A549 (cell line): ENCODE measurements around the gene B3GAT1. TPM values are rescaled to one million over a fixed set of nuclear protein-coding genes. Genes with fewer than 3 reads are reported as not detected.

Experiments
- ATAC-seq, 2 experiments: fragments of 200-7000 bp in 1 of 2; fragments of >200 bp in 1 of 2; cut with Nextera tagmentation in 1 of 2; cut with Tn5 transposase in 1 of 2; 3 replicates each; pipeline versions ENCODE4 v1.8.0 to v1.9.1; 2018 to 2020; ENCODE audit warnings: mild to moderate bottlenecking in 1 of 2, moderate library complexity in 1 of 2
- CTCF ChIA-PET: fragments of 300-600 bp; sonication (Branson Sonifier 250); formaldehyde crosslinking; extraction: SDS; loops from one replicate; lab custom pipeline; 2021; ENCODE audit warnings: antibody characterized with exemption, inconsistent platforms; lab: Yijun Ruan, JAX
- POLR2A ChIA-PET: fragments of 350-600 bp; formaldehyde crosslinking; extraction: SDS; loops from one replicate; lab custom pipeline; 2021; ENCODE audit warnings: antibody characterized with exemption, inconsistent platforms; lab: Yijun Ruan, JAX
- DNase-seq, 2 experiments: peaks; one replicate each; pipeline versions ENCODE4 v3.0.0 to v3.0.0-alpha.2; 2011 to 2016; ENCODE audit warnings: low read depth in 1 of 2, low spot score in 1 of 2
- FAIRE-seq: peaks from 2 replicates; lab custom pipeline; 2011; peaks lifted over from hg19 to GRCh38; lab: Jason Lieb, UNC
- H3K27ac ChIP-seq, 2 experiments: fragments of >200 bp; sonication (Bioruptor Twin); formaldehyde crosslinking; 3 replicates each; pipeline ENCODE4 v1.5.1; 2016 to 2017
- H3K4me1 ChIP-seq: fragments of >200 bp; sonication (Bioruptor Twin); formaldehyde crosslinking; 3 replicates; pipeline ENCODE4 v1.6.1; 2016
- H3K4me2 ChIP-seq: fragments of >200 bp; sonication (Bioruptor Twin); formaldehyde crosslinking; 3 replicates; pipeline ENCODE4 v1.6.1; 2016
- H3K4me3 ChIP-seq: fragments of >200 bp; sonication (Bioruptor Twin); formaldehyde crosslinking; 3 replicates; pipeline ENCODE4 v1.5.1; 2016
- H3K9me3 ChIP-seq: fragments of >200 bp; sonication (Bioruptor Twin); formaldehyde crosslinking; 3 replicates; pipeline ENCODE4 v1.6.1; 2016
- CHD4 ChIP-seq: fragments of 200-600 bp; sonication (generic); IDR thresholded peaks from 2 replicates; pipeline ENCODE4 v1.6.1; 2016; ENCODE audit warnings: antibody characterized with exemption, mild to moderate bottlenecking, borderline replicate concordance
- EHF ChIP-seq: fragments of 250-450 bp; sonication (Bioruptor Pico); IDR thresholded peaks from 2 replicates; pipeline ENCODE4 v1.5.0; 2020; ENCODE audit warnings: mild to moderate bottlenecking
- EP300 ChIP-seq, 2 experiments: fragments of >200 bp; sonication (Bioruptor Twin); formaldehyde crosslinking; IDR thresholded peaks; 2 replicates in 1 of 2; 3 replicates in 1 of 2; pipeline ENCODE4 v1.6.1; 2016 to 2017
- FOSB ChIP-seq: fragments of 250-450 bp; sonication (Bioruptor Pico); IDR thresholded peaks from 2 replicates; pipeline ENCODE4 v1.5.0; 2020; ENCODE audit warnings: mild to moderate bottlenecking, moderate library complexity
- FOSL2 ChIP-seq, 2 experiments: fragments of 450-650 bp in 1 of 2; fragments of >200 bp in 1 of 2; sonication (Bioruptor Twin) in 1 of 2; formaldehyde crosslinking; IDR thresholded peaks; 2 replicates each; pipeline versions ENCODE4 v1.5.0 to v1.6.1; 2016 to 2020; ENCODE audit warnings: mild to moderate bottlenecking in 1 of 2, moderate library complexity in 1 of 2
- GATA3 ChIP-seq: IDR thresholded peaks from 2 replicates; pipeline ENCODE4 v1.6.1; 2012; ENCODE audit warnings: borderline replicate concordance
- HOXB13 ChIP-seq: fragments of 250-450 bp; sonication (Bioruptor Pico); IDR thresholded peaks from 2 replicates; pipeline ENCODE4 v1.5.0; 2020; ENCODE audit warnings: low read depth, mild to moderate bottlenecking, moderate library complexity
- JUN ChIP-seq, 2 experiments: fragments of >200 bp; sonication (Bioruptor Twin); formaldehyde crosslinking; IDR thresholded peaks; 2 replicates in 1 of 2; 3 replicates in 1 of 2; pipeline ENCODE4 v1.6.1; 2016 to 2017
- JUNB ChIP-seq: fragments of >200 bp; sonication (Bioruptor Twin); formaldehyde crosslinking; IDR thresholded peaks from 2 replicates; pipeline ENCODE4 v1.6.1; 2016
- MAFK ChIP-seq: fragments of 450-650 bp; IDR thresholded peaks from 2 replicates; pipeline ENCODE4 v1.6.1; 2014; ENCODE audit not compliant: partially characterized antibody
- NFE2L2 ChIP-seq: fragments of 150-350 bp; conservative IDR thresholded peaks from 2 replicates; pipeline ENCODE4 v1.6.1; 2014; ENCODE audit warnings: low read length
- POLR2AphosphoS2 ChIP-seq: conservative IDR thresholded peaks from 2 replicates; pipeline ENCODE4 v1.6.1; 2012; ENCODE audit warnings: low read length, improper control_type of control experiment, inconsistent platforms
- RARB ChIP-seq: fragments of 250-450 bp; sonication (Bioruptor Pico); IDR thresholded peaks from 2 replicates; pipeline ENCODE4 v1.8.0; 2021; ENCODE audit warnings: mild to moderate bottlenecking, moderate library complexity
- RFX5 ChIP-seq: fragments of 450-650 bp; IDR thresholded peaks from 2 replicates; pipeline ENCODE4 v1.7.1; 2014; ENCODE audit warnings: antibody characterized with exemption, mild to moderate bottlenecking, moderate library complexity
- RNF2 ChIP-seq: fragments of 200-600 bp; sonication (generic); IDR thresholded peaks from 2 replicates; pipeline ENCODE4 v1.6.1; 2016; ENCODE audit warnings: low read depth, mild to moderate bottlenecking, antibody characterized with exemption, moderate library complexity, borderline replicate concordance
- SMC3 ChIP-seq: fragments of >200 bp; sonication (Bioruptor Twin); formaldehyde crosslinking; IDR thresholded peaks from 3 replicates; pipeline ENCODE4 v1.6.1; 2018; ENCODE audit warnings: inconsistent platforms
- TFCP2L1 ChIP-seq: fragments of 250-450 bp; sonication (Bioruptor Pico); IDR thresholded peaks from 2 replicates; pipeline ENCODE4 v1.5.0; 2021; ENCODE audit warnings: mild to moderate bottlenecking
- ZC3H11A ChIP-seq: fragments of 450-650 bp; IDR thresholded peaks from 2 replicates; pipeline ENCODE4 v1.6.1; 2014; ENCODE audit warnings: antibody characterized with exemption, mild to moderate bottlenecking
- WGBS: methylation state at CpG from one replicate; pipeline ENCODE4 v1.1.6; 2017; ENCODE audit errors: missing lambda C conversion rate; 5-methylcytosine and 5-hydroxymethylcytosine counted together
- polyA plus RNA-seq, 4 experiments: library from polyadenylated mRNA; depleted of rRNA in 3 of 4; stranded (reverse); fragments of >200 nt; fragmentation: RNase III in 1 of 4; extraction: RNeasy Plus Mini Kit Qiagen cat#74134 plus additional on column Dnase treatment in 1 of 4; gene quantifications; 2 replicates in 3 of 4; 3 replicates in 1 of 4; pipeline ENCODE4 v1.2.3, GENCODE V29; 2011 to 2017
- TF ChIP-seq, protein P1 (sequence below): fragments of >200 bp; sonication (Bioruptor Twin); formaldehyde crosslinking; IDR thresholded peaks from 2 replicates; pipeline ENCODE4 v1.6.1; 2016
- TF ChIP-seq, protein P2 (sequence below): IDR thresholded peaks from 2 replicates; pipeline ENCODE4 v1.6.1; 2012; ENCODE audit warnings: low read depth, borderline replicate concordance
- TF ChIP-seq, protein P3 (sequence below): fragments of 250-450 bp; sonication (Bioruptor Pico); IDR thresholded peaks from 2 replicates; pipeline ENCODE4 v1.5.0; 2021; ENCODE audit warnings: mild to moderate bottlenecking, moderate library complexity, borderline replicate concordance
- TF ChIP-seq, protein P4 (sequence below): fragments of 450-650 bp; IDR thresholded peaks from 2 replicates; pipeline ENCODE4 v1.6.1; 2014; ENCODE audit warnings: antibody characterized with exemption
- TF ChIP-seq, protein P5 (sequence below): IDR thresholded peaks from 2 replicates; pipeline ENCODE4 v1.6.1; 2012
- TF ChIP-seq, protein P6 (sequence below): fragments of 200-600 bp; sonication (generic); IDR thresholded peaks from 2 replicates; pipeline ENCODE4 v1.6.1; 2016; ENCODE audit warnings: antibody characterized with exemption, mild to moderate bottlenecking, moderate library complexity
- TF ChIP-seq, protein P7 (sequence below): fragments of >200 bp; sonication (Bioruptor Twin); formaldehyde crosslinking; IDR thresholded peaks from 3 replicates; pipeline ENCODE4 v1.6.1; 2016

The B3GAT1 gene
- polyA plus RNA-seq, 2 of the 4 experiments (the other 2 are of a cell fraction), result not detected

DNA sequence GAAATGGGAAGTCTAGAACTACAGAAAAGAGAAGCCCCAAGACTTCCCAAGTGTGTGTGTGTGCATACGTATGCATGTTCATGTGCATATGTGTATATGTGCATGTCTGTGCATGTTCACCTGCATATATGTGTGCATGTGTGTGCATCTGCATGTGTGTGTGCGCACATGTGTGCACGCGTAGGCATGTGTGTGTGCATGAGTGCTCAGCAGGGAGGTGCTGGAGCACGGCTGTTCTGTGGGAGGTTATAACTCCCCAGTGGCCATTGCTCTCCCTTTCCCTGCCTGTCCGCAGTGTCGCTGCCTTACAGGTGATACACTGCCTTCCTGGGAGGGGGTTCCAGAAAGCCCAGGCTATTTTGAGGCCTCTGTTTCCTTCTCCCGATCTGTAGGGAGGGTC lies 29.8 kb downstream of the B3GAT1 start:
- POLR2A ChIA-PET, result no interaction called here
- ATAC-seq (no peak), DNase-seq (no peak)
- TF ChIP-seq SMC3, result no peak
- TF ChIP-seq HOXB13 (CRISPR knock-in tag), result no peak
- TF ChIP-seq GATA3, result no peak
- TF ChIP-seq JUNB, result no peak
- TF ChIP-seq EHF (CRISPR knock-in tag), result no peak
- TF ChIP-seq, protein P1, sequence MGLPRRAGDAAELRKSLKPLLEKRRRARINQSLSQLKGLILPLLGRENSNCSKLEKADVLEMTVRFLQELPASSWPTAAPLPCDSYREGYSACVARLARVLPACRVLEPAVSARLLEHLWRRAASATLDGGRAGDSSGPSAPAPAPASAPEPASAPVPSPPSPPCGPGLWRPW, result no peak
- no peak for TF ChIP-seq ZC3H11A
- TF ChIP-seq TFCP2L1 (CRISPR knock-in tag), result no peak
- TF ChIP-seq, protein P2, sequence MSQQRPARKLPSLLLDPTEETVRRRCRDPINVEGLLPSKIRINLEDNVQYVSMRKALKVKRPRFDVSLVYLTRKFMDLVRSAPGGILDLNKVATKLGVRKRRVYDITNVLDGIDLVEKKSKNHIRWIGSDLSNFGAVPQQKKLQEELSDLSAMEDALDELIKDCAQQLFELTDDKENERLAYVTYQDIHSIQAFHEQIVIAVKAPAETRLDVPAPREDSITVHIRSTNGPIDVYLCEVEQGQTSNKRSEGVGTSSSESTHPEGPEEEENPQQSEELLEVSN, result no peak
- TF ChIP-seq, protein P3, sequence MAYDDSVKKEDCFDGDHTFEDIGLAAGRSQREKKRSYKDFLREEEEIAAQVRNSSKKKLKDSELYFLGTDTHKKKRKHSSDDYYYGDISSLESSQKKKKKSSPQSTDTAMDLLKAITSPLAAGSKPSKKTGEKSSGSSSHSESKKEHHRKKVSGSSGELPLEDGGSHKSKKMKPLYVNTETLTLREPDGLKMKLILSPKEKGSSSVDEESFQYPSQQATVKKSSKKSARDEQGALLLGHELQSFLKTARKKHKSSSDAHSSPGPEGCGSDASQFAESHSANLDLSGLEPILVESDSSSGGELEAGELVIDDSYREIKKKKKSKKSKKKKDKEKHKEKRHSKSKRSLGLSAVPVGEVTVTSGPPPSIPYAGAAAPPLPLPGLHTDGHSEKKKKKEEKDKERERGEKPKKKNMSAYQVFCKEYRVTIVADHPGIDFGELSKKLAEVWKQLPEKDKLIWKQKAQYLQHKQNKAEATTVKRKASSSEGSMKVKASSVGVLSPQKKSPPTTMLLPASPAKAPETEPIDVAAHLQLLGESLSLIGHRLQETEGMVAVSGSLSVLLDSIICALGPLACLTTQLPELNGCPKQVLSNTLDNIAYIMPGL (CRISPR knock-in tag), result no peak
- TF ChIP-seq CHD4, result no peak
- TF ChIP-seq EP300 (IDR thresholded peaks at IDR 0.05), result no peak
- TF ChIP-seq RNF2, result no peak
- no peak for TF ChIP-seq JUN (IDR thresholded peaks at IDR 0.05)
- TF ChIP-seq, protein P4, sequence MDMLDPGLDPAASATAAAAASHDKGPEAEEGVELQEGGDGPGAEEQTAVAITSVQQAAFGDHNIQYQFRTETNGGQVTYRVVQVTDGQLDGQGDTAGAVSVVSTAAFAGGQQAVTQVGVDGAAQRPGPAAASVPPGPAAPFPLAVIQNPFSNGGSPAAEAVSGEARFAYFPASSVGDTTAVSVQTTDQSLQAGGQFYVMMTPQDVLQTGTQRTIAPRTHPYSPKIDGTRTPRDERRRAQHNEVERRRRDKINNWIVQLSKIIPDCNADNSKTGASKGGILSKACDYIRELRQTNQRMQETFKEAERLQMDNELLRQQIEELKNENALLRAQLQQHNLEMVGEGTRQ, result no peak
- TF ChIP-seq MAFK, result no peak
- TF ChIP-seq RFX5, result no peak
- TF ChIP-seq RARB (CRISPR knock-in tag), result no peak
- TF ChIP-seq, protein P5, sequence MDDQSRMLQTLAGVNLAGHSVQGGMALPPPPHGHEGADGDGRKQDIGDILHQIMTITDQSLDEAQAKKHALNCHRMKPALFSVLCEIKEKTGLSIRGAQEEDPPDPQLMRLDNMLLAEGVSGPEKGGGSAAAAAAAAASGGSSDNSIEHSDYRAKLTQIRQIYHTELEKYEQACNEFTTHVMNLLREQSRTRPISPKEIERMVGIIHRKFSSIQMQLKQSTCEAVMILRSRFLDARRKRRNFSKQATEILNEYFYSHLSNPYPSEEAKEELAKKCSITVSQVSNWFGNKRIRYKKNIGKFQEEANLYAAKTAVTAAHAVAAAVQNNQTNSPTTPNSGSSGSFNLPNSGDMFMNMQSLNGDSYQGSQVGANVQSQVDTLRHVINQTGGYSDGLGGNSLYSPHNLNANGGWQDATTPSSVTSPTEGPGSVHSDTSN, result no peak
- no peak for TF ChIP-seq FOSL2 (IDR thresholded peaks at IDR 0.05)
- no peak for TF ChIP-seq FOSL2 (CRISPR knock-in tag; IDR thresholded peaks at IDR 0.05)
- TF ChIP-seq, all 56 proteins: peak for 0
- 62% methylated on average over 5 of the region's 8 CpGs for WGBS
- H3K4me1 ChIP-seq, result no peaks in the 10 kb centered on the region
- H3K4me2 ChIP-seq, result no peak overlapping the region
- H3K9me3 ChIP-seq, result no peaks in the 10 kb centered on the region
- no peak overlapping the region for H3K27ac ChIP-seq
- no peak overlapping the region for H3K4me3 ChIP-seq
- CTCF ChIA-PET, result no interaction called here
- no peak for FAIRE-seq

DNA sequence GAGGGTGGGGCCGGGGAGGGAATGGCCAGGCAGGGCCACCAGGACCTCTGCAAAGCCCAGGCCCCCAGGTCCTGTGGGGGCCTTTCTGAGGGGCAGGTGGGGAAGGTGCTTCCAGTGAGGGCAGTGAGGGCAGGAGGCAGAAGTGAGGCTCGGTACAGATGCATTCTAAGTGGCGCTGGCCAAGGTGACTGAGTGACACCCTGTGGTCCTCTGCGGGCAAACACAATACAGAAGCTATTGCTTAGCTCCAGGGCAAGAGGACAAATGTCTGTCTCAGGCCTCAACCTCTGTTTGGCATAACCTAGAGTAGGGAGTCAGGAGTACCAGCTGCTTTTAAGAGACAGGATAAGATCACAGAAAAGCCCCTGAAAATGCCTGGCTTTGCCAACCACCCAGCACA lies 31.3 kb downstream of the B3GAT1 start:
- FAIRE-seq, result no peak
- no peak for ATAC-seq
- WGBS, result 28% methylated on average over 3 of the region's 4 CpGs
- no peaks in the 10 kb centered on the region for H3K4me1 ChIP-seq
- ChIA-PET POLR2A (no interaction called here), CTCF (no interaction called here)
- no peak overlapping the region for H3K4me3 ChIP-seq
- no peak for DNase-seq
- no peak overlapping the region for H3K27ac ChIP-seq
- H3K4me2 ChIP-seq, result no peak overlapping the region
- no peaks in the 10 kb centered on the region for H3K9me3 ChIP-seq
- TF ChIP-seq NFE2L2 (no peak), ZC3H11A (no peak), POLR2AphosphoS2 (no peak), FOSB (CRISPR knock-in tag) (no peak), GATA3 (no peak)
- TF ChIP-seq, protein P6, sequence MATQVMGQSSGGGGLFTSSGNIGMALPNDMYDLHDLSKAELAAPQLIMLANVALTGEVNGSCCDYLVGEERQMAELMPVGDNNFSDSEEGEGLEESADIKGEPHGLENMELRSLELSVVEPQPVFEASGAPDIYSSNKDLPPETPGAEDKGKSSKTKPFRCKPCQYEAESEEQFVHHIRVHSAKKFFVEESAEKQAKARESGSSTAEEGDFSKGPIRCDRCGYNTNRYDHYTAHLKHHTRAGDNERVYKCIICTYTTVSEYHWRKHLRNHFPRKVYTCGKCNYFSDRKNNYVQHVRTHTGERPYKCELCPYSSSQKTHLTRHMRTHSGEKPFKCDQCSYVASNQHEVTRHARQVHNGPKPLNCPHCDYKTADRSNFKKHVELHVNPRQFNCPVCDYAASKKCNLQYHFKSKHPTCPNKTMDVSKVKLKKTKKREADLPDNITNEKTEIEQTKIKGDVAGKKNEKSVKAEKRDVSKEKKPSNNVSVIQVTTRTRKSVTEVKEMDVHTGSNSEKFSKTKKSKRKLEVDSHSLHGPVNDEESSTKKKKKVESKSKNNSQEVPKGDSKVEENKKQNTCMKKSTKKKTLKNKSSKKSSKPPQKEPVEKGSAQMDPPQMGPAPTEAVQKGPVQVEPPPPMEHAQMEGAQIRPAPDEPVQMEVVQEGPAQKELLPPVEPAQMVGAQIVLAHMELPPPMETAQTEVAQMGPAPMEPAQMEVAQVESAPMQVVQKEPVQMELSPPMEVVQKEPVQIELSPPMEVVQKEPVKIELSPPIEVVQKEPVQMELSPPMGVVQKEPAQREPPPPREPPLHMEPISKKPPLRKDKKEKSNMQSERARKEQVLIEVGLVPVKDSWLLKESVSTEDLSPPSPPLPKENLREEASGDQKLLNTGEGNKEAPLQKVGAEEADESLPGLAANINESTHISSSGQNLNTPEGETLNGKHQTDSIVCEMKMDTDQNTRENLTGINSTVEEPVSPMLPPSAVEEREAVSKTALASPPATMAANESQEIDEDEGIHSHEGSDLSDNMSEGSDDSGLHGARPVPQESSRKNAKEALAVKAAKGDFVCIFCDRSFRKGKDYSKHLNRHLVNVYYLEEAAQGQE, result no peak
- TF ChIP-seq, protein P7, sequence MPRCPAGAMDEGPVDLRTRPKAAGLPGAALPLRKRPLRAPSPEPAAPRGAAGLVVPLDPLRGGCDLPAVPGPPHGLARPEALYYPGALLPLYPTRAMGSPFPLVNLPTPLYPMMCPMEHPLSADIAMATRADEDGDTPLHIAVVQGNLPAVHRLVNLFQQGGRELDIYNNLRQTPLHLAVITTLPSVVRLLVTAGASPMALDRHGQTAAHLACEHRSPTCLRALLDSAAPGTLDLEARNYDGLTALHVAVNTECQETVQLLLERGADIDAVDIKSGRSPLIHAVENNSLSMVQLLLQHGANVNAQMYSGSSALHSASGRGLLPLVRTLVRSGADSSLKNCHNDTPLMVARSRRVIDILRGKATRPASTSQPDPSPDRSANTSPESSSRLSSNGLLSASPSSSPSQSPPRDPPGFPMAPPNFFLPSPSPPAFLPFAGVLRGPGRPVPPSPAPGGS, result no peak
